Upper lobe of left lung (tissue), 4 donors: ENCODE data around the gene PTPRK.

Experiments
- POLR2A ChIP-seq, 4 donors: fragments of 450-650 bp; IDR thresholded peaks; one replicate each; pipeline ENCODE4 v1.5.1; 2016 to 2017; ENCODE audit warnings: antibody characterized with exemption in 4 of 4, mild to moderate bottlenecking in 2 of 4
- TF ChIP-seq, protein P1 (sequence below), 6 experiments: fragments of 450-650 bp in 4 of 6; fragments of 200-600 bp in 2 of 6; sonication (generic) in 2 of 6; IDR thresholded peaks; one replicate each; pipeline ENCODE4 v1.5.1; 2016 to 2019; ENCODE audit warnings: antibody characterized with exemption in 6 of 6

DNA sequence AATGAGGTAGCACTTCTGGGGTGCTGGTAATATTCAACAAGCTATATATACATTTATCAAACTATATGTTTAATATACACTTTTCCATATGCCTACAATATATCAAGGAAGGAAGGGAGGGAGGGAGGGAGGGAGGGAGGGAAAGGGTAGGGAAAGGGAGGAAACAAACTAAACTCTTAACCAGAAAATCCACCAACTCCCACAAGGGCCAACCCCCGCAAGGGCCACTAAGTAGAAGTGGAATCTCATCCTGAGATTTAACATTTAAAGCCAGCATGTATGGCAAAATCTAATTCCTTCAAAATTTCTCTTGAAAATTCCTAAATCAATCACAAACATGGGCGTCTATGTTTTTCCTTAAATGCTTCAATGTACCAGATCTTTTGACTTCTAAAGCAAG lies 320.9 kb downstream of the PTPRK start:
- TF ChIP-seq, protein P1, sequence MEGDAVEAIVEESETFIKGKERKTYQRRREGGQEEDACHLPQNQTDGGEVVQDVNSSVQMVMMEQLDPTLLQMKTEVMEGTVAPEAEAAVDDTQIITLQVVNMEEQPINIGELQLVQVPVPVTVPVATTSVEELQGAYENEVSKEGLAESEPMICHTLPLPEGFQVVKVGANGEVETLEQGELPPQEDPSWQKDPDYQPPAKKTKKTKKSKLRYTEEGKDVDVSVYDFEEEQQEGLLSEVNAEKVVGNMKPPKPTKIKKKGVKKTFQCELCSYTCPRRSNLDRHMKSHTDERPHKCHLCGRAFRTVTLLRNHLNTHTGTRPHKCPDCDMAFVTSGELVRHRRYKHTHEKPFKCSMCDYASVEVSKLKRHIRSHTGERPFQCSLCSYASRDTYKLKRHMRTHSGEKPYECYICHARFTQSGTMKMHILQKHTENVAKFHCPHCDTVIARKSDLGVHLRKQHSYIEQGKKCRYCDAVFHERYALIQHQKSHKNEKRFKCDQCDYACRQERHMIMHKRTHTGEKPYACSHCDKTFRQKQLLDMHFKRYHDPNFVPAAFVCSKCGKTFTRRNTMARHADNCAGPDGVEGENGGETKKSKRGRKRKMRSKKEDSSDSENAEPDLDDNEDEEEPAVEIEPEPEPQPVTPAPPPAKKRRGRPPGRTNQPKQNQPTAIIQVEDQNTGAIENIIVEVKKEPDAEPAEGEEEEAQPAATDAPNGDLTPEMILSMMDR (IDR thresholded peaks at IDR 0.05) = no peak
- no peak for TF ChIP-seq POLR2A (IDR thresholded peaks at IDR 0.05)
